DMS 273 treated with DMSO at 0.1 percent for 48 hours (cell line): ENCODE results near the gene CYSLTR1.
"Not testable (repeated sequence)": the region's sequence is repeated elsewhere in the genome, so short reads cannot be mapped to it uniquely, and the experiment has no call there.

Experiments used
- DNase-seq: peaks from one replicate; lab custom pipeline; 2025; lab: John Stamatoyannopoulos, UW

Gene CYSLTR1

GRCh38 chrX:78327370-78328086 is at the start of gene CYSLTR1:
Gene CYSLTR1, minus strand, starts transcription at chrX:78327611. Its CDS starts 53,865 bp downstream, at chrX:78273746.
- DNase-seq = no peak

GRCh38 chrX:78377186-78377585 is 49.8 kb upstream of the CYSLTR1 start:
- DNase-seq = no peak

GRCh38 chrX:78375894-78376293 is 48.5 kb upstream of the CYSLTR1 start:
- no peak for DNase-seq

- no peak for DNase-seq
These were observed 39.2 kb upstream of the CYSLTR1 start for GRCh38 chrX:78366576-78366975.

- DNase-seq = no peak
These were observed 30.1 kb upstream of the CYSLTR1 start for GRCh38 chrX:78357342-78358055.

GRCh38 chrX:78333521-78333920 is 6.1 kb upstream of the CYSLTR1 start:
- no peak for DNase-seq

GRCh38 chrX:78331708-78332107 is 4.3 kb upstream of the CYSLTR1 start:
- DNase-seq = no peak

GRCh38 chrX:78330540-78330939 is 3.1 kb upstream of the CYSLTR1 start:
- DNase-seq = no peak

- DNase-seq = no peak
These were observed 2.7 kb upstream of the CYSLTR1 start for GRCh38 chrX:78330068-78330467.

GRCh38 chrX:78329486-78329885 is 2.1 kb upstream of the CYSLTR1 start:
- DNase-seq = no peak

- no peak for DNase-seq
These were observed 1.0 kb downstream of the CYSLTR1 start for GRCh38 chrX:78326401-78326800.

GRCh38 chrX:78322863-78323262 is 4.5 kb downstream of the CYSLTR1 start:
- DNase-seq = no peak

- DNase-seq = no peak
These were observed 5.6 kb downstream of the CYSLTR1 start for GRCh38 chrX:78321809-78322208.

GRCh38 chrX:78316265-78316664 is 11.1 kb downstream of the CYSLTR1 start:
- DNase-seq = no peak

- no peak for DNase-seq
These were observed 11.7 kb downstream of the CYSLTR1 start for GRCh38 chrX:78315745-78316144.

GRCh38 chrX:78314561-78314960 is 12.8 kb downstream of the CYSLTR1 start:
- no peak for DNase-seq

GRCh38 chrX:78313526-78313925 is 13.9 kb downstream of the CYSLTR1 start:
- no peak for DNase-seq

GRCh38 chrX:78307665-78308064 is 19.7 kb downstream of the CYSLTR1 start:
- DNase-seq = no peak

- no peak for DNase-seq
These were observed 24.3 kb downstream of the CYSLTR1 start for GRCh38 chrX:78303086-78303485.

GRCh38 chrX:78300933-78301332 is 26.5 kb downstream of the CYSLTR1 start:
- DNase-seq = not testable (repeated sequence)

GRCh38 chrX:78283511-78283910 is 43.9 kb downstream of the CYSLTR1 start:
- DNase-seq = no peak

GRCh38 chrX:78237127-78237526 is 90.3 kb downstream of the CYSLTR1 start:
- no peak for DNase-seq

GRCh38 chrX:78226047-78226446 is 101.4 kb downstream of the CYSLTR1 start:
- not testable (repeated sequence) for DNase-seq
